ENCODE data around the gene NHLRC4.

The NHLRC4 gene

DNA sequence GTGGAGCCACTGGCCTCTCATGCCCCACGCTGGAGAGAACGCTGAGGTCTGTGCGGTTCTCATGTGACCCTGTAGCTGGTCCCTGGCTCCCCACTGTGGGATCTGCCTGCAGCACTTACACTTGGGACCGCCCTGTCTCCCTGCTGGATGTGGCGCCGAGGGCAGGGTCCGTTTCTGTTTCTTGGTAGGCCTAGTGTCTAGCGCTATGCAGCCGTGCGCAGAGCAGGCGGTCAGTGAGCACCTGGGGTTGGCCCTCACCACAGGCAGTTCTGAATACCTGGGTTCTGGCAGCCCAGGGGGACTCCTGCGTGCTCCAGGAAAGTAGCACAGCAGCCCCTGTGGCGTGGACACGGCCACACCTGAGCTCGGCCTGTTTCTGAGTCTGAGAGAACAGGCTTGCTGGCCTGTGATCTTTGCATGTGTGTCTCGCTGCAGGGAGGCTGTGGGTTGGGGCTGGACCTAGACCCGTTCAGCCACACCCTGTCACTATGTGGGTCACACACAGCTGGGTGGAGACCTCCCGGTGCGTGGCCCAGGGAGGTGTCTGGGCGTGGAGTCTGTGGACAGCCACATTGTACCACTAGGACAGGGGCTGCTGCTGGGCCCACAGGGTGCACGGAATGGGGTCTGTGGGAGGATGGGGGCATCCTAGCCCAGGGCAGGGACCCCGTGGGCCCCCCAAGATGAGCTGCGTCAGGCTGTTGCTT, 36.5 kb upstream of the NHLRC4 start:
- DNase-seq: no peak

DNA sequence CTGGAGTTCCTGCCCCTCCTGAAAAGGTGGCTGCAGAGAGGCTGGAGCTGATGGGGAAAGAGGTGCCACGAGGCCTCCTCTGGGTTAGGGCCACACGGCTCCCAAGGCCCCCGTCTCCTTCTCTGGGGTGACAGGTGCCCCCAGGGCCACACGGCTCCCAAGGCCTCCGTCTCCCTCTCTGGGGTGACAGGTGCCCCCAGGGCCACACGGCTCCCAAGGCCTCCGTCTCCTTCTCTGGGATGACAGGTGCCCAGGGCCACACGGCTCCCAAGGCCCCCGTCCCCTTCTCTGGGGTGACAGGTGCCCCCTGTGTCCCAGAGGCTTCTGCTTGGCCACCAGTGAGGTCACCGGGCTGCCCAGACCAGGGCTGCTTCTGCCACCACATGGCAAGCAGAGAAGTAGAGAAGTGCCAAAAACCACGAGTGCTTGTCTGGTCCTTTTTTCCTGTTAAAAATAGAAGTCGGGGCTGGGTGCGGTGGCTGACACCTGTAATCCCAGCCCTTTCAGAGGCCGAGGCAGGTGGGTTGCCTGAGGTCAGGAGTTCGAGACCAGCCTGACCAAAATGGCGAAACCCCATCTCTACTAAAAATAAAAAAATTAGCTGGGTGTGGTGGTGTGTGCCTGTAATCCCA, 35.2 kb upstream of the NHLRC4 start:
- DNase-seq: no peak

DNA sequence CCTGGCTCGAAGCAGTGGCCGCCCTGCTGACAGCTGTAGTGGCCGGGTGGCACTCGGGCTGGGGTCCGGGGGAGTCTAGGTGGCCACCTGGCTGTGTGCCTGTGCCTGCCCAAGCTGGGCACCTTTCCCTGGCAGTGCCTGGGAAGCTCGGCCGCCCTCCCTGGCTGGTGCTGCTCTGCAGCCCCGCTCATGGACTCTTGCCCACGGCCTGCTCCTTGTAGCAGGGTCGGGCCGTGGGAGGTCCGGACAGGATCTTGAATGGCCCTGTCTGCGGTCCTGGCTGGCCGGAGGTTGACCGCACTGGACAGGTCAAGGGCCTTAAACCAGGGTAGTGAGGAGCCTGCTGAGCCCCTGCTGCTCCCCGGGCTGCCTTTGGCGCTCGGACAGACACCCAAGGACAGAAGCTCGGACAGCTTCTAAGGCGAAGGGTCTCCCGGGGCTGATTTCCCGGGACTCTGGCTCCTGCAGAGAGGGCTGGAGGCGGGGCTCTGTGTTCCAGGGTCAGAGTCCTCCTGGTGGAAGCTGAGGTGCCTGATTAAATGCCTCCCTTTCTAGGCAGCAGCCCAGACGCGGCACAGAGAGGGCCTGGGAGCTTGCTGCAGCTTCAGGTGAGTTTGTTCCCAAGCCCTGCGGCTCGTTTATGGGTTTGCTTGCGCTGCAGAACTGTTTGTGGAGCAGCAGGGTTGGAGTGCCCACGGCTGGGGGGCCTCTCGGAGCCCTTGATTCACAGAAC, 33.2 kb upstream of the NHLRC4 start:
- peak in 2 of 14 donors; percentile 0 to 26 for DNase-seq

DNA sequence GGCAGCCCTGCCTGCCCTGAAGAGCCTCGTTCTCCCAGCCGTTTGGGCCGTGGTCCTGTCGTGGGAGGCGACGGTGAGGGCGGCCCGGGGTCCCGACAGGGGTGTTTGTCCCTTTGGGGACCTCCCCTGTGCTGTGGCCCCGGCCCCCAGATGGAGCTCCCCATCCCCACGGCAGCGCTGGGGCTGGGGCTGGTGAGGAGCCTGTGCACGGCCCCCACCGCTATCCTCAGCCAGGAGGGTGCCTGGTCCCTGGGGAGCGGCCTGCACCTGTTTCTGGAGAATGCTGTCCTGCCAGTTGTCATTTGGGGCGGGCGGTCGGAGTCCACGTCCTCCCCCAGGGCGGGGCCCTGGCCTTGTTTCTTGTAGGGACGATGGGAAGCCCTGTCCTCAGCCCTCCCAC, 32.7 kb upstream of the NHLRC4 start:
- no peak for DNase-seq

DNA sequence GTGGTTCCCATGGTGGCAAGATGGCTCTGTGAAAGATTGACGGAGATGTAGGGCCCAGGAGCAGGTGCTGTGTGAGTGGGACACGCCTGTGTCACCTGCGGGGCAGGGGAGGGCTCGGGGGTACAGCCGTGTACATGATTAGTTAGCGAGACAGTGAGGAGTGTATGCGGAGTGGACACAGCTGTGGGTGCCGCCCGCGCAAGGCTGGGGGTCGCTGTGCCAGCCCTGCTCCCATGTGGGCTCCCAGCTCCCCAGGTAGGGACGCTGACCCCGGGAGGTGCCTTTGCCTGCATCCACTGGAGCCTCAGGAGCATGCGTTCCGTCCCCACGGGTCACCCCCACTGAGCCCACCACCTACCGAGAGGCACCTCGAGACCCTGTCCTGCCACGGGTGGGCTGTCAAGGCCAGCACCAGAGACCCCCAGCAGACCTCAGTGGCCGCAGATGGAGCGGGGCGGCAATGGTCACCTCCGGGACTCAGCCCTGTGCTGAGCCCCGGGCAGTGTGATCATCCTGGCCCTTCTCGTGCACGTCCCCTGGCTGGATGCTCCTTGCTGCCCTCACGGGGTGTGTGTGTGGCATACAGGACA, 31.9 kb upstream of the NHLRC4 start:
- no peak for DNase-seq

DNA sequence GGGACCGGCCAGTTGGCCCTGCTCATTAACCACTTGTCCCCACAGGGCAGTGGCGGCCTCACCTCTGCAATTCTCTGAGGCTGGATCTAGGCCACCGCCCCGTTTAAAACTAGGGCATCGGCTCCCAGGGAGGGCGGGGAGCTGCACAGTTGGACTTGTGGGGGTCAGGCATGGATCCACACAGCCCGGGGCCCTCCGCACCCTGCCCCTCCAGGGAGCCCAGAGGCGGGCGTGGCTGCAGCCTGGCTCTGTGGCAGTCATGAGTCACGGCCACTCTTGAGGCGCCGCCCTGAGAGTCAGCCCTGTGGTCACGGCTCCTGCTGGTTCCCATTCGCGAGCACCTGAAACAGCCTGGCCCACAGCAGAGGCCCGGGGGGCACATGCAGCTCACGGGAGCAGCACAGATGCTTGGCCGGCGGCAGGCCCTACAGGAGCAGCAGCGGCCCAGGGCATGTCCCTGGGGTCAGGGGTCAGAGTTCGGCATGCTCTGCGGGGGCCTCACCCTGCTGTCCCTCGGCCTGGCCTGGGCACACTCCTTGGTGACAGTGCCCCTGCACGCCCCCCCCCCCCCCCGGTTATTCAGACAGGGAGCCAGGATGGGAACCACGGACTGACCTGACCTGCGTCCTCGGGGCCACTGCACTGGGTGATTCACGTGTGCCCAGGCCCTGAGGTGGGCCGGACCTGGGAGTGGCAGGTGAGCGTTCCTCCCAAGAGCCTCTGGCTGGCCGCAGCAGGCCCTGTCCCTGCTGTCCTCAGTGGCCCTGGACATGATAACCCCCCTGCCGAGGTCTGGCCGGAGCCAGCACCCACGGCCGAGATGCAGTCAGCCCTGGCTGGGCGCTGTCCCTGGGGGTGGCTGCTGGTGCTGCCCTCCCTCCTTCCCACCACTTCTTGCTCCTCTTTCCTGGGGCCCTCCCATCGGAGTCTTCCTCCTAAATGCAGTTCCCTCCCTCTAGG, 31.1 kb upstream of the NHLRC4 start:
- DNase-seq: peak in 1 of 14 donors; percentile 60

DNA sequence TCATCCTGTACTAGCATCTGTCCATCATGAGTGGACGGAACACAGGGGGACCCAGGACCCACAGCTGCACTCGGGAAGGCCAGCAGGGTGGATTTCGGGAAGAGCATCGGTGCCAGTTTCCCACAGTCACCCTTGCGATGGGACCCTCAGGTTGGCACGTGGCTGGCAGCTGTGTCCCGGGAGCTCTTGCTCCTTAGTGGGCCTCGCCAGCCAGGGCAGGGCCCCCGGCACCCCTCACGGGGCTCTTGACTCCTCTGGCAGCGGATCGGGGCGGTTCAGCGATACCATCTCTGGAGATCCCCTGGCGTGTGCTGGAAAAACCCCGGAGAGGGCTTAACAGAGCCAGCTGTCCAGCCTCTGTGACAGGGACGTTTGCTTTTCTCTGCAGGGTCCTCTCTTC, 30.1 kb upstream of the NHLRC4 start:
- DNase-seq: no peak

DNA sequence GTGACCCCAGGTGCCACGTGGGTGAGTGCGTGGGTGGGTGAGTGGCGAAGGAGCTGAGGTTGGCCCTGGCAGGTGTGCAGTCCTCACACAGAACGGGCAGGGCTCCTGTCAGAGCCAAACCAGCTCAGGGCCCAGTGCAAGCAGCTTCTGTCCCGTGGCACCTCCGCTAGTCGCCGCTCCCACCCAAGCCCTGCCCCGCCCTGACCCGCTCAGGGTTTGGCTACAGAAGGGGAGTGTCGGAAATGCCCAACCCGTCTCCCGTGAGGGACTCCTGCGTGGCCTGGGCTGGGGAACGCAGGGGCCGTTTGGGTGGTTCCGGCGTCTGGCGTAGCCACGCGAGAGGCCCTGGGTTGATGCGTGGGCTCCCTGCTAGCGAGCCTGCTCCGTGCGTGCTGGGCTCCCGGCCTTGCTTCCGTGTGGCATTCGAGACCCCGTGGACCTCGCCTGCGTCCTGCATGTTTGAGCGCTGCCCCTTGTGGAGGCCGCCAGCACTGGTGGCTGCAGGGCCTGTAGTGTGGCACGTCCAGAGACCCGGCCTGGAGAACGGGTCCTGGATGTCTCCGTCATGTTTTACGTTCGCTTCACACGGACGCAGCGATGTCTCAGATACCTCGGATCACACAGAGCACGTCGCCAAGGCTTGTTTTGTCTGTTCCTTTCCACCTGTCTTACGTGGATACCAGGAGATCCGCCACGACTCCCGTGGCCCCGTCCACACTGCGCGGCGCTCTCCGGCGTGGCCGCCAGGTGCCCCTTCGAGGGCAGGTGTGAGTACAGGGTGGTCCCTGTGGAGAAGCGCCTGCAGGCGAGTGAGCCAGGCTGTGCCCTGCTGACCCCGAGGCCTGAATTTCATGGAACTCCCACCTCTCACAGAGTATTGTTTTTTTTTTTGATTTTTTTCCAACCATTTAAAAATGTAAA, 29.1 kb upstream of the NHLRC4 start:
- DNase-seq: no peak

DNA sequence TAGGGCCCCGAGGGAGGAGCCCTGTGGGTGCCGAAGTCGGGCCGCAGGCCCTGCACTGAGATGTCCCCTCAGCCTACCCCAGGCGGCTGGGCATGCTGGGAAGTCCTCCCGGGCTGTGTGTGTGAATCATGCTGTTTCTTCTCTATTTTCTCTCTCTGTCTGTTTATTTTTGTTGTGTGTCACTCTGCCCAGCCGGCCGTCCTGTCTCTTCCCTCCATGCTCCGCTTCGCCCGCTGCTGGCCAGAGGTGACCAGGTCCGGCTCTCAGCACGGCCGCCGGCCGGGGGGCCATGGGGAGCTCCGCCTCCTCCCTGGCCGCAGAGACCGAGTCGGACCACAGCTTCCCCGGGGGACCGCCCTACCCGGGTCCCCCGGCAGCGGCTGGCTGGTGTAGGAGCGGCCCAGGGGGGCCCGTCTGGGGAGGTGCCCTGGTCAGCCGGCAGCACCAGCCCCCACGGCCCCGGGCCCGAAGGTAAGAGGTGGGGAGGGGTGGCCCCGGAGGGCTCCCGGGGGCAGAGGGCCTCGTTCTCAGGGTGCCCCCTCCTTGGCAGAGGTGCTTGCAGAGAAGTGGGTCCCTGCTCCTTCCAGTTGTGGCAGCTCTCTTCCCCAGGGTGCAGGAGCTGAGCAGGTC, 26.8 kb upstream of the NHLRC4 start:
- DNase-seq: no peak

DNA sequence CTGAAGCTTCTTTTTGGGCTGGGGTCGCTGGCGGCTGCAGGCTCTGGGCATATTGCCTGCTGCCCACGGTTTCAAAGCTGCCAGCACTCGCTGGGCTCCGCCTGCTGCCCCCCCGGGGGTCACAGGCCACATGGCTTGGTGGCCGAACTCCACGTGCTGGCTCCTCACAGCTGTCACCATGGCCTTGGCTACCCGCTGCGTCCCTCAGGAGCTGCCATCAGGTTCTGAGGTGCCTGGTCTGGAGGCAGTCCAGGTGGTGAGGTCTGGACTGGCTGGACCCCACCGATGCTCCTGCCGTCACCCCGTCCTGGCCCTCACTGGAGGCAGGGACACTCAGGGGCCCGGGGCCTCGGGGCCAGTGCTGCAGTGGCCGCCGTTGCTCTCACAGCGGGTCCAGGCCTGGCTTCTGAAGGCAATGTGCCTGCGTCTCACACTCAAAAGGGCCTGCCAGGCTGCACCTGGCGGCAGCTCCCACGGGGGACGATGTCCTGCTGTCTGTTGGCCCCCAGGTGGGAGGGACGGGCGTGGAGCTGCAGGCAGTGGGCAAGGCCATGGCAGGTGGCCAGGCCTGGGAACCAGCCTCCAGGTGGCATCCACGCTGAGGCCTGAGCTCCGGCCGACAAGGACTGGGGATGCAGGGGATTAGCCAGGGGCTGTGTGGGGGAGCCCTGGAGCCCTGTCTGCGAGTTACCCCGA, 26.0 kb upstream of the NHLRC4 start:
- DNase-seq: peak in 1 of 14 donors; percentile 48

DNA sequence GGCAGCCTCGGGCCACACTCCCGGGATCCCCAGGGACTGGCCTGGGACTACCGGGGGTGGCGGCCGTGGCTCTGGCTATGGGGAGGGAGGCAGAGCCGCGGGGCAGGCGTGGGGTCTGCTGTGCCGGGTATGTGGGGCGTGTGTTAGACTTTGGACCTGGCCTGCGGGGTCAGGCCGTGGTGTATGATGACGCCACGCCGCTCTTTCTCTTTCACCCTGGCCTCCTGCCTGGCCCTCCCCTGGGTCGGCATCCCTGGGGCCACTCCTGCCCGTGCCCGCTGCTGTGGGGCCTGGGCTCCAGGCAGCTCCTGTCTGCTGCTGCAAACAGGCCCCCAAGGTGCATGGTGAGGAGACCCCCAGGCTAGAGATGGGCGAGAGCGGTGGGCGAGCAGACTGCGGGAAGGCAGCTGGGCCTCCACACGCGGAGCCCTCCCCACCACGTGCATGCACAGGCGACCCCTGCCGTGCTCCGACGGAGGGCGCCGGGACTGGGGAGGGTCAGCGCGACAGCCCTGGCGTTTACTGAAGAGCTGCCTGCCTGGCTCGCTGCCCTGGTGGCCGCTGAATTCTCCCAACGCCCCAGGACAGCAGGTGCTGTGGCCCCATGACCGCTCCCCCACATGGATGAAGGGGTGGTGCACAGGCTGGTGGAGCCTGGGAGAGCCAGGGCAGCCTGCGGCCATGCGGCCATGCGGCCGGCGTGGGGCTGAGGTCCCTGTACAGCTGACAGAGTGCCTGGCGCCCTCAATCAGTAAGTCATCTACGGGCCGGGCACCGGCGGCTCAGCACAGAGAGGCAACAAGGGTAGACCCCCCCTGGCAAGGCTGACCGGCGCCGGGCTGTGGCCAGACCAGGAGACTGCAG, 23.3 kb upstream of the NHLRC4 start:
- no peak for DNase-seq

DNA sequence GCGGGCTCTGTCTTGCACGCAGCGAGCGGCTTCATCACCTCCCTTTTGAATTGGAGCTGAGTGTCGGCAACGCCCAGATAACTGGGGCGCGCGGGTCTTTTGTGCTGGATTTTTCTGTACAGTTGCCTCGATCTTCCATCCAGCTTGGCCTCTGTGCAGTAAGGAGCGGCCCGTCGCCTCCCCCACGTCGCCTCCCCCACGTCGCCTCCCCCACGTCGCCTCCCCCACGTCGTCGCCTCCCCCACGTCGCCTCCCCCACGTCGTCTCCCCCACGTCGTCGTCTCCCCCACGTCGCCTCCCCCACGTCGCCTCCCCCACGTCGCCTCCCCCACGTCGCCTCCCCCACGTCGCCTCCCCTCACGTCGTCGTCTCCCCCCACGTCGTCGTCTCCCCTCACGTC, 22.3 kb upstream of the NHLRC4 start:
- no peak for DNase-seq

DNA sequence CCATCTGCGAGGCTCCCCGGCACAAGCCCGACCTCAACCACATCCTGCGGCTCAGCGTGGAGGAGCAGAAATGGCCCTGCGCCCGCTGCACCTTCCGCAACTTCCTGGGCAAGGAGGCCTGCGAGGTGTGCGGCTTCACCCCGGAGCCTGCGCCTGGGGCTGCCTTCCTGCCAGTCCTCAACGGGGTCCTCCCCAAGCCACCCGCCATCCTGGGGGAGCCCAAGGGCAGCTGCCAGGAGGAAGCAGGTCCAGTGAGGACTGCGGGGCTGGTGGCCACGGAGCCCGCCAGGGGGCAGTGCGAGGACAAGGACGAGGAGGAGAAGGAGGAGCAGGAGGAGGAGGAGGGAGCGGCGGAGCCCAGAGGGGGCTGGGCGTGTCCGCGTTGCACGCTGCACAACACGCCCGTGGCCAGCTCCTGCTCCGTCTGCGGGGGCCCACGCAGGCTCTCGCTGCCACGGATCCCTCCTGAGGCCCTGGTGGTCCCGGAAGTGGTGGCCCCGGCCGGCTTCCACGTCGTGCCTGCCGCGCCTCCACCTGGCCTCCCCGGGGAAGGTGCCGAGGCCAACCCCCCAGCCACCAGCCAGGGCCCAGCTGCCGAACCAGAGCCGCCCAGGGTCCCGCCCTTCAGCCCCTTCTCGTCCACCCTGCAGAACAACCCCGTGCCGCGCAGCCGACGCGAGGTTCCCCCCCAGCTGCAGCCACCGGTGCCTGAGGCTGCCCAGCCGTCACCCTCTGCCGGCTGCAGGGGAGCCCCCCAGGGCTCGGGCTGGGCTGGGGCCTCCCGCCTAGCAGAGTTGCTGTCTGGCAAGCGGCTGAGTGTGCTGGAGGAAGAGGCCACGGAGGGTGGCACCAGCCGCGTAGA, 19.7 kb upstream of the NHLRC4 start:
- DNase-seq: peak in 6 of 14 donors; percentile 0 to 91 (median 27)

DNA sequence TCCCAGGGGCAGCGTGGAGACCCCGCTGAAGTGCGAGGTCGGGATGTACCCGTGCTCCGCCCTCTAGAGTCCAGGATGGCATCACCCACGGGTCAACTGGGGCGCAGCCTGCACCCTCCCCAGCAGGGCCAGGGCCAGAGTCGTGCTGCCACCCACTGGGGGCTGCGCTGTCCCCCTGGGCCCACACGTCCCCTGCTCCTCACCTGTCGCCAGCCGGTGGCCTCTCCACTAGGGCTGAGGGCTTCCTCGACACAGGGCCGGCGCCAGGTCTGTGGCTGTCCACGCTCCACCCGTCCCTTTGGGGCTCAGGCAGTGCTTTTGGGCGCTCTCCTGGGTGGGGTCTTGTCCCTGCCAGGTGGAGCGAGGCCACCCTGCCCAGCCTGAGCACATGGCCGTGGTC, 18.2 kb upstream of the NHLRC4 start:
- DNase-seq: no peak

DNA sequence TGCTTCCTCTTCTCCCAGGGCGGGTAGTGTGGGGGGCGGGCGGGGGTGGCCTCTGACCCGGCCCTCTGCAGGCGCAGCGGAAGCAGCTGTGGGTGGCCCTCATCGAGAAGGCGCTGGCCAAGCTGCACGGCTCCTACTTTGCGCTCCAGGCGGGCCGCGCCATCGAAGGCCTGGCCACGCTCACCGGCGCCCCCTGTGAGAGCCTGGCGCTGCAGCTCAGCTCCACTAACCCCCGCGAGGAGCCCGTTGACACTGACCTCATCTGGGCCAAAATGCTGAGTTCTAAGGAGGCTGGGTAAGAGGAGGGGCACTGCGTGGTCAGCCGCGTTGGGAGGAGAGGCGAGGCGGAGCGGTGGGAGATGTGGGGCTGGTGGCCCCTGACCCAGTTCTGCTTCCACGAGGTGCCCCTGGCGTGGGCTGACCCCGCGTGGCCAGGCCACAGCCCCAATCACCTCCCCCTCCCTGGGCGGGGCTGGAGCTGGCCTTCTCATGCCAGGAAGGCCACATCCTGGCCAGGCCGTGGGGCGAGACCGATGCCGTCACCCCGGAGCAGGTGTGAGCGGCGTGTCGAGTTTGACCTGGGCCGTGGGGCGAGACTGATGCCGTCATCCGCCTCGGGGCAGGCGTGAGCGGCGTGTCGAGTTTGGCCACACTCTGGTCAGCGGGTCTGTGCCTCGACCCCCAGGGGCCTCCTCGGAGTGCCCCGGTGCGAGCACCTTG, 17.1 kb upstream of the NHLRC4 start:
- no peak for DNase-seq

DNA sequence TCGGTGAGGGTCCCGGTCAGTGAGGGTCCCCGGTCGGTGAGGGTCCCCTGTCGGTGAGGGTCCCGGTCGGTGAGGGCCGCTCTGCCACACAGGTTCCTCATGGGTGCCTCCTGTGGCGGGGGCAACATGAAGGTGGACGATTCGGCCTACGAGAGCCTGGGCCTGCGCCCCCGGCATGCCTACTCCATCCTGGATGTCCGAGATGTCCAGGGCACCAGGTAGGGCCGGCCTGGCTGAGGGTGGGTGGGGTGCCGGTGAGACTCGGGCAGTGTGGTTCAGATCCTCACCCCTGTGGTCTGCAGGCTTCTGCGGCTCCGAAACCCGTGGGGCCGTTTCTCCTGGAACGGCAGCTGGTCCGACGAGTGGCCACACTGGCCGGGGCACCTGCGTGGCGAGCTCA, 15.6 kb upstream of the NHLRC4 start:
- DNase-seq: no peak

DNA sequence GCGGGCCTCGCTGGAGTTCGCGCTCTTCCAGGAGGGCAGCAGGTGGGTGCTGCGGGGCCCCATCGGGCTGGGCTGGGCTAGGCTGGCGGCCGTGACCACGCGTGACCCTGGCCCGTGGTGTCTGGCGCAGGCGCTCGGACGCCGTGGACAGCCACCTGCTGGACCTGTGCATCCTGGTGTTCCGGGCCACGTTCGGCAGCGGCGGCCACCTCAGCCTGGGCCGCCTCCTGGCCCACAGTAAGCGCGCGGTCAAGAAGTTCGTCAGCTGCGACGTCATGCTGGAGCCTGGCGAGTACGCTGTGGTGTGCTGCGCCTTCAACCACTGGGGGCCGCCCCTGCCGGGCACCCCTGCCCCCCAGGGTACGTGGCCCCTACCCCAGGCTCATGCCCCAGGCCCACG, 14.6 kb upstream of the NHLRC4 start:
- no peak for DNase-seq

All from C1 segment of cervical spinal cord (tissue), 14 donors.